COR-L47 (cell line): ENCODE measurements around the gene DCAF6.
"Not testable (repeated sequence)": the region's sequence is repeated elsewhere in the genome, so short reads cannot be mapped to it uniquely, and the experiment has no call there.

ENCODE experiments used
- DNase-seq: peaks from one replicate; lab custom pipeline; 2025; lab: John Stamatoyannopoulos, UW

The DCAF6 gene, protein sequence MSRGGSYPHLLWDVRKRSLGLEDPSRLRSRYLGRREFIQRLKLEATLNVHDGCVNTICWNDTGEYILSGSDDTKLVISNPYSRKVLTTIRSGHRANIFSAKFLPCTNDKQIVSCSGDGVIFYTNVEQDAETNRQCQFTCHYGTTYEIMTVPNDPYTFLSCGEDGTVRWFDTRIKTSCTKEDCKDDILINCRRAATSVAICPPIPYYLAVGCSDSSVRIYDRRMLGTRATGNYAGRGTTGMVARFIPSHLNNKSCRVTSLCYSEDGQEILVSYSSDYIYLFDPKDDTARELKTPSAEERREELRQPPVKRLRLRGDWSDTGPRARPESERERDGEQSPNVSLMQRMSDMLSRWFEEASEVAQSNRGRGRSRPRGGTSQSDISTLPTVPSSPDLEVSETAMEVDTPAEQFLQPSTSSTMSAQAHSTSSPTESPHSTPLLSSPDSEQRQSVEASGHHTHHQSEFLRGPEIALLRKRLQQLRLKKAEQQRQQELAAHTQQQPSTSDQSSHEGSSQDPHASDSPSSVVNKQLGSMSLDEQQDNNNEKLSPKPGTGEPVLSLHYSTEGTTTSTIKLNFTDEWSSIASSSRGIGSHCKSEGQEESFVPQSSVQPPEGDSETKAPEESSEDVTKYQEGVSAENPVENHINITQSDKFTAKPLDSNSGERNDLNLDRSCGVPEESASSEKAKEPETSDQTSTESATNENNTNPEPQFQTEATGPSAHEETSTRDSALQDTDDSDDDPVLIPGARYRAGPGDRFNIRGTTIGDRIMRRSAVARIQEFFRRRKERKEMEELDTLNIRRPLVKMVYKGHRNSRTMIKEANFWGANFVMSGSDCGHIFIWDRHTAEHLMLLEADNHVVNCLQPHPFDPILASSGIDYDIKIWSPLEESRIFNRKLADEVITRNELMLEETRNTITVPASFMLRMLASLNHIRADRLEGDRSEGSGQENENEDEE

DNA sequence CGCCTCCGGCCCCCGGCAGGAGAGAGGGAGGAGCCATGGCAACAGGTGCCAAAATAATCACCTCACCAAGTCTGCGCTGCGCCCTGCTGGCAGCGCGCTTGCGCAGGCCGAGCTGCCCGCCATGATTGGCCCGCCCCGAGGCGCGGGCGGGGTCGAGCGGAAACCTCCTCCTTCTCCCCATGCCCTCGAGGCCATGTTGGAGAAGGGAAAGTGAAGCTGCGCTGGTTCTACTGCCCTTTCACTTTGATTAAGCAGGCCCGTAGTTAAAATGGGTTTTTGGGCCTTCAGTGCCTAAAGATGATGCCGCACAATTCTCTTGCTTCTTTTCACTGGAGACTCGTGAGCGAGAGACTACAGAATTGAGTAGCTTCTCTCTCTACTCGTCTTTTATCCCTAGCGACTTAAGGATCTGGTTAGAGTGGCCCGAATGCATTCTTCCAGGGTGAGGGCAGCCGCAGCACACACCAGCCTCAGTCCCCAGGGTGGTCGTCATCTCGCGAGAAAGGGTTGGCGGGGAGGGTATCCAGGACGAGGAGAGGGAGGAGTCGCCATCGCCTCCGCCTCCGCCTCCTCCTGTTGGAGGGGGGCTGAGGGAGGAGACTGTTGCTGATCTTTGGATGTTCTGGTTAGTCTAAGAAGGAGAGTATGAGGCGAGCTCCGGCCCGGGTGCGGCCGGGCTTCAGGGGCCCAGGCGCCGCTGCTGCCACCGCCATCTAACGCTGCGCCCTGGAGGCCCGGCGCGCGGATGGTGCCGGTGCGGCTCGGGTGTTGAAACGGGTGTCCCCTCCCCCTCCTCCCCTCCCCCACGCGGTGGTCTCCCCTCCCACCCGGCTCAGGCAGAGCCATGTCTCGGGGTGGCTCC, at the start of gene DCAF6:
DCAF6 (plus strand) TSS at position 616 of the 862 bp plus-strand sequence; CDS start at position 845, 229 bp downstream.
- peak; percentile 96 for DNase-seq

DNA sequence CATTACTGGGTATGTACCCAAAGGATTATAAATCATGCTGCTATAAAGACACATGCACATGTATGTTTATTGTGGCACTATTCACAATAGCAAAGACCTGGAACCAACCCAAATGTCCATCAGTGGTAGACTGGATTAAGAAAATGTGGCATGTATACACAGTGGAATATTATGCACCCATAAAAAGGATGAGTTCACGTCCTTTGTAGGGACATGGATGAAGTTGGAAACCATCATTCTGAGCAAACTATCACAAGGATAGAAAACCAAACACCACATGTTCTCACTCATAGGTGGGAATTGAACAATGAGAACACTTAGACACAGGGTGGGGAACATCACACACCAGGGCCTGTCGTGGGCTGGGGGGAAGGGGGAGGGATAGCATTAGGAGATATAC, 49.3 kb upstream of the DCAF6 start:
- not testable (repeated sequence) for DNase-seq

DNA sequence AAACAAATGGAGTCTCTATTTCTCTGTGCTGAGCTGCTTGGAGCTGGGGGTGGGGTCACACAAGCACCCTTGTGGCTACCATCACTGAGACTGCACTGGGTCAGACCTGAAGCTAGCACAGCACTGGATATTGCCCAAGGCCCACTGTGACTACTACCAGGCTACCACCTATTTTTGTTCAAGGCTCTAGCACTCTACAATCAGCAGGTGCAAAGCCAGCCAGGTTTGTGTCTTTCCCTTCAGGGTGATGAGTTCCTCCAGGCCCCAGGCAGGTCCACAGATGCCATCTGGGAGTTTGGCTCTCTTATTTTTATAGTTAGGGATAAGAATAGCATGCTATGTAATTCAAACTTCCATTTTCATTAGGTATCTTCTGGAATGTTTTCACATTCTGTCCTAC, 46.1 kb upstream of the DCAF6 start:
- no peak for DNase-seq

DNA sequence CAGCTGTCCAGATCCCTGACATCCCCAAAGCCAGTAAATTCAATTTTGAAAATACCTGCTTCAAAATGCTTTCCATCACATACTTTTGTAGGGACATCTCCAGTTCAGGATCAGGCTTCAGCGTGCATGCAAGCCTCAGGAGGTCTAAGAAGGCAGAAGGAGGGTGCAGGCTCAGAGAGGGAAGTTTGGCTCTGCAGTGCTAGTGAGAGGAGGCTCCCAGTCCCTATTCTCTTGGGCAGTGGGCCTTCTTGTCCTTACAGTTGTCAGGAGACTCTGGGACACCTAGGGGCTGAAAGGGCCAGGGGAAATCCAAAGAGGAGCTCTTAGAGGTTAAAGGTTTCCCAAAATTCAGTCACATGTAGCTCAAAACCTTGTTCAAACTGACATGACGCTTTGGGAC, 42.7 kb upstream of the DCAF6 start:
- no peak for DNase-seq

DNA sequence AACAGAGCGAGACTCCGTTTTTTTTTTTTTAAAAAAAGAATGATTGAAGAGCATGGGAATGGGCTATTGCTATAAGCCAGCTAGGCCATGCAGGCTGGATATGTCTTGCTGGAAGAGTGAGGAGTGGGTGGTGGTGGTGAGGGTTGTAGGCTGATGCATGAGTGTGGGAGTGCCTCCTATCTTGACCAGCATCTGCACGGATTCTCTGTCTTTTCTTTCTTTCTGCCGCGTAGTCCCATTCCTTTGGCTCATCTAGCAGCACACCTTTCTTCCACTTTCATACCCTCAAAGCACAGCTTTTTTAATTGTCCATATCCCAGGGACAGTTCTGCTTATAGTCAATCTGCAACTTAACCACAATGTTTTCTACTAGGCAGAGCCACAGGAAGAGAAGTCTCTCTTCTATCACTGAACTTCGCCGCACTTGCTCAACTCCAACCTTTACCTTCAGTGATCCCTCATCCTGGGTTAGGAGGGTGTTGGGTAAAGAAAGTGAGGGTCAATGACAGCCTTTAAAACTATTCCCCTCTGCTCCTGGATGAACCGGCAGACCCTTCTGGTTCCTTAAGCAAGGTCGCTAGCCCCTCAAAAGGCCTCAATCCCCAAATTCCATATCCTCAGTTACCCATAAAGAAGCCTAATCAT, 37.8 kb upstream of the DCAF6 start:
- no peak for DNase-seq

DNA sequence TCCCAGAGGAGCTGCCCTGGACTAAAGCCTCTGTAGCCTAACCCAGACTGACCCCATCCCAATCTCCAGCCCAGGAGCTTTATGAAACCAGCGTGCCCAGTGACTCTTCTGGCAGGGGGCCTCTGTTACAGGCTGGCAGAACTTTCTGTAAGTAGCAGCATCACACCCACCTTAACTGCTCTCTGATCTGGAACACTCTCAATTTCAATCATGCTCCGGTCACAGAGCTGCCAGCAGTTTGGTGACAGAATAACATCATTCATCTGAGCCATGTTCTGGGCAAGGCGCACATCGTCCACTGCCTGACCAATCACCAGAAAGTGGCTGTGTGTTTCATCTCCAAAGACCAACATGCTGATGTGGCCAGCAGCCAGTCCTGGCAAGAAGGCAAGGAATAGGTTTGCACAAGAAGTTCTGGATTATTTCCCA, 37.2 kb upstream of the DCAF6 start:
- DNase-seq, result no peak

DNA sequence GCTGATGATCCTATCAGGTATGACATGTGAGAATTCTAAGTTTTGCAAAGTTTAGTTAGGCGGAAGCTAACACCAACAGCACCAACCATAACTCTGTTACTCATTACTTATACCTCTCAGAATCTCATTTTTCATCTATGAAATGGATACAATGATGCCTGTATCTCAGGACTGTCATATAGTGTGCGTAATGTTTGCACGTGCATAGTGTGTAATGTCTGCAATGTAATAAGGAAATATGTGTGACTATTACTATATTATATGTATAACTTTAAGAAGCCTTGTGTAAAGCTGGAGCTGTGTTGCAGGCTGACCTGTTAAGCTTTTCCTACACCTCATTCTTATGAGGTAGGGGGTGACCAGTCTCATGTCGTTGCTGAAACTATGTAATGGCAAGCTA, 35.6 kb upstream of the DCAF6 start:
- no peak for DNase-seq

DNA sequence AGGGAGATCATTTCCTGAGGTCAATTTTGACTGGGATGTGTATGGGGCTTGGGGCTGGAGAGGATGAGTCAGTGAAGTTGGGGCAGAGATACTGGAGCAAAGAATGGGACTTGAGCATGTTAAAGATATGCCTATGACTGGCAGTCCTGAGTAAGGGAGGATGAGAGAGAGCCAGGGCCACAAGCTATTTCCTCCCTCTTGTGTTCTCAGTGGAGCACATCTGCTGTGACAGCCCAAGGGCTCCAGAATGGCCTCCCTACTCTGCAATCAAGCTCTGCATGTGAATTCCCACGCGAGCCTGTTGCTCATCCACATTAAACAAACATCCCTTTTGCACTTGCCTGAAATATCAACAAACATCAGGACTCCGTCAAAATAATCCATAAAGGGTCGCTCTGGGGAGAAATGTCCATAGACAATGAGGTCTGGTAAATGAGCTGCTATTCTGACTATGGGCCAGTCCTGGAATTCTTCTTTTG, 31.8 kb upstream of the DCAF6 start:
- DNase-seq, result no peak

DNA sequence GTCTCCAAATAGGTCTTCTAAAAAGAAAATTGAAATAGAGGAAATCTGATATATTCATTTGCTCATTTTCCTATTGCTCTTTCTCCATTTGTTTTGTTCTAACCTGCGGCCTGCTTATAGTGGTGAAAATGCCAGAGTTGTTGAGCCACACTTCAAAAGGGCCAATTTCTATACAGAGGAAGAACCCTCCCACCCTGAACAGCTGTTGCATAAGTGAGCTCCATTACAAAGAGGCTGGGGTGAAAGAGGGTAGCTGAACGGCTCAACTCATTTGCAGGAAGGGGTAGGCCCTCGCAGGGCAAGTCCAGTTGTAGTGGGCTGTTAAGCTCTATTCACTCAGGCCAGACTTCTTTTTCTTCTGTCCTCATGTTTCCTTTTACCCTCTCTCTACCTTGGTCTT, 31.3 kb upstream of the DCAF6 start:
- no peak for DNase-seq

DNA sequence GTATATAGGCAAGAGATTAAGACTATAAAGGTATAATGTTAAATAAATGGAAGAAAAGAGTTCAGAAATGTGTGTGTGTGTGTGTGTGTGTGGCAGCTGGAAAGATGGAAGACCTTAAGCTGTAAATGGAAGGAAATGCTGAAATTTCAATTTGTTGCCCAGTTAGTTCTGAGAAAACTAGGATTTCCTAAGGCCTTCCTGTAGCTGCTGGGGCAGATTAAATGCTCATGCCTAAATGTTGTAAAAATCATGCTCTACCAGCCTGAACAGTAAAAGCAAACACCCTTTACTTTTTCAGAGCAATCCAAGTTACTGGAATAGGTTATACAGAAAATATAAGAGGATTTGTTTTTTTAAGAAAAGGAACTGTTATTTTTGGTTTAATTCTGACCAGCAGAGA, 30.8 kb upstream of the DCAF6 start:
- DNase-seq, result no peak

DNA sequence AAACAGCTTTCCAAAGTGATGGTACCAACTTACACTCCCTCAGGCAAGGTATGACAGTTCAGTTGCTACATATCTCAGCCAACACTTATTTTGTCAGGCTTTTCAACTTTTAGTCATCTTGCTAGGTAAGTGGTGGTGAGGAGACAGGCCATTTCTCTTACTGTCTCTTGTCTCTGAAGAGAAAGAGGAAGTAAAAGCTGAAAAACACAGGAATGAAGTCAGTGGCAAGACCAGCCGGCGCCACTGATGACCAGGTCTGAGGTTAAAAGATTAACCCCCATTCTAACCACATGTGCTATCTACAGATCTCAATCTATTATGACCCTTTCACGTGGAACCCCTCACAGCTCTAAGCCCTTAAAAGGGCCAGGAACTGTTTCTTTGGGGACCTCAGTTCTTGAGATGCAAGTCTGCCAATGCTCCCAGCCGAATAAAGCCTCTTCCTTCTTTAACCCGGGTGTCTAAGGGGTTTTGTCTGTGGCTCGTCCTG, 26.7 kb upstream of the DCAF6 start:
- no peak for DNase-seq

DNA sequence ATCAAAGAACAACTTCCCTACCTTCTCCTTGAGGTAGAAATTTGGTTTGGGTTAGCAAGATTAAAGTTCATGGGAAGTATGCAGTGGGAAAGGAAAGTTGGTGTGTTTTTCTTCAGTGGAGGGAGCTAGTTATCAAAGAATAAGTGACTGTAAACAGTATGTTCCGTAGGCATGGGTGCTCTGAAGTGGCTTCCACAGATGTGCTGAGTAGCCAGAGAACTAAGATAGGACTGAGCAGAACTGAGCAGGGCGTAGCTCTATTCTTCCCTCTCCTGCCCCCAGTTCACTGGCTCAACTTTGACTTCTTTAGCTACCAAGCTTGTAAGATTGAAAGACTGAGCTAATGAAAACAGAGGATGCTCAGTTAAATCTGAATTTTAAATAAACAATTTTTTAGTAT, 26.0 kb upstream of the DCAF6 start:
- DNase-seq, result no peak

DNA sequence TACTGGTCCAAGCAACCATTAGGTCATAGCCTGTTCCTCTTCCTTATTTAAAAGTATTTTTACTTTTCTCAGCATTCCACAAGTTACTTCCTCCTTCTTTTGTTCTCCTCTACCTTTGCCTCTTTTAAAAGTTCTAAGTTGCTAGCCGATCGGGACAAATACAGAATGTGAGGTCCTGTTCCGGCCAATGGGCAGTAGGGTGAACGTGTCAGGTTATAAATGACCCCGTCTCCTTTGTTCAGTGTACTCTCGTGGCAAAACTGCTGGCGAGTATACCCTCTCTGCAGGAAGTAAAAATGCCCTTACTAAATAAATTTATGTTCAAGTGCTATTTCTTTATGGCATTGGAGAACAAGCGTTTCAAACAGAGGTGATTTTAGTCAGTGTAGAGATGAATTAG, 25.1 kb upstream of the DCAF6 start:
- DNase-seq, result no peak

DNA sequence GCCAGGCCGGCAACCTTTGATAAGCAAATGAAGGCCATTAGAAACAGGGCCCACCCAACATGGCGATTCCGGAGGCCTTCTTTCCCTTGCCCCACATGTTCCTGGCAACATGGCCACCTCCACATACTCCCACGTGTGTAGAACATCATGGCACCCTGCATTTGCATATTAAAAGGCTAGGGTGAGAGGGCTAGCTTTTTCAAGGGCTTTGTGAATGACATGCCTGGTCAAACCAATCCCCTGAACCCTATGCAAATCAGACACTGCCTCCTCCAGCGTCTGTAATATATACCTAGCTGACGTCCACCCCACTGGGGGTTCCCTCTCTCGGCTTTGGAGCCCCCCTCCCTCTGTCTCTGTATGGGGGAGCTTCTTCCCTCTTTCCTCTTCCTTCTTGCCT, 24.2 kb upstream of the DCAF6 start:
- DNase-seq, result no peak

DNA sequence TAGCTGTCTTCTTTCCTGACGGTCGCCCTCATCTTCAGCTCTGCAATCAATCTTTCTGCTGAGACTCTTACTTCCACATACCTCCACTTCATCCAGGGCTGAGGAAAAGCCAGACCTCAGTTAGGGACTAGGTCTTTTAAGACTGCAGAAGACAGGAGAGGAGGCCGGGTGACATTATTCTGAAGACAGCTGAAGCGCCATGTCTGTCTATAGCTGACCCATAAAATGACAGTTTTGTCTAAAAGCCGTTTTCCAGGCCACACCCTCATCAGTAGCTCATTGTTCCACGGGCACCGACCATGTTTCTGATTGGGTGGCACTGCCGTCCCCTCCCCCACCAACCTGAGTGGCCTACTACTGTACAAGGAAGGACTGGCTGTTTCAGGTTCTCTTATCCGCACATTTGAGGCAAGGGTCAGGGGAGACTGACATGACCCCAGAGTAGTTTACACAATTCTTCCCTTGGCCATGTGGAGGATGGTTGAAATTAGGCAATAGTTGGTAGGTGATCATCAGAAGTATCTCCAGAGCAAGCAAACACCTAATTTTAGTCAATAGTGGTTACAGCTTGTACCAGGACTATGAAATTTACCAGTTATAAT, 22.5 kb upstream of the DCAF6 start, which contains the start of gene ADCY10:
ADCY10 (minus strand) TSS at position 240 of the 602 bp plus-strand sequence. CDS start 8,994 bp downstream, outside the sequence.
- no peak for DNase-seq

DNA sequence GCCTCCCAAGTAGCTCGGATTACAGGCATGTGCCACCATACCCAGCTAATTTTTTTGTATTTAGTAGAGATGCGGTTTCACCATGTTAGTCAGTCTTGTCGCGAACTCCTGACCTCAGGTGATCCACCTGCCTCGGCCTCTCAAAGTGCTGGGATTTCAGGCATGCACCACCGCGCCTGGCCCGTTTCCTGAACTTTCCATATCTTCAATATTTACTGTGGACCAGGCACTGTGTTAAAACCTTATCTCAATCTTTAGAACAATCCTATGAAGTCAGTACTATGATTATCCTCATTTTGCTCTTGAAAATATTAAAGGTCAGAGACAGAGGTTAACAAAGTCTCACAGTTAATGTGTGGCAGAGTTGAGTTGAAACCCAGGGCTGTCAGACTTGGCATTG, 20.9 kb upstream of the DCAF6 start:
- DNase-seq, result no peak

DNA sequence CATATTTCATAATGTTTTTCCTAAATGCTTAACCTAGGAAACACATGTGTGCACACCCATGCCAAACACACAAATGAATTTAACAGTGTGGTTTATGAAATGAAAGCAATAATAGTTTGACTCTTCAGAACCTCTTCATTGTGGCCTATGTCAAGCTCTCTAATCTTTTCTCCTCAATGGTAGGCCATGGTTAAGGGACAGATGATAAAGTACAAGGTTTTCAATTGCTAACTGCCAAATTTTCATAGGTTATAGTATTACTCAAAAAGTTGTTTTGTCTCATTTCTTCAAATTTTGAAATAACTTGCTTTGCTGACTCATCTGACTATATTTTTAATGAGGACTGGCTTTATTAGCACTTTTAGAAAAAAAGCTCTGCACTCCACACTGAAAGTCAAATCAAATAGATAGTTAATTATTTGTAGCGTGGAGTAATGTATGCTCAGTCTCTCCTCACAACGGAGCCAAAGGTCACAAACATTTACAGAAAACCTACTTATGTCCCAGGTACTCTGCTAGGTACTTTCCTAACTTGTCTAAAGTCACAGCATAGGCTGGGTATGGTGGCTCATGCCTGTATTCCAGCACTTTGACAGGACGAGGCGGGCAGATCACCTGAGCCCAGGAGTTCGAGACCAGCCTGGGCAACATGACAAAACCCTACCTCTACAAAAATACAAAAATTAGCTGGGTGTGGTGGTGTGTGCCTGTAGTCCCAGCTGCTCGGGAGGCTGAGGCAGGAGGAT, 19.5 kb upstream of the DCAF6 start:
- no peak for DNase-seq

DNA sequence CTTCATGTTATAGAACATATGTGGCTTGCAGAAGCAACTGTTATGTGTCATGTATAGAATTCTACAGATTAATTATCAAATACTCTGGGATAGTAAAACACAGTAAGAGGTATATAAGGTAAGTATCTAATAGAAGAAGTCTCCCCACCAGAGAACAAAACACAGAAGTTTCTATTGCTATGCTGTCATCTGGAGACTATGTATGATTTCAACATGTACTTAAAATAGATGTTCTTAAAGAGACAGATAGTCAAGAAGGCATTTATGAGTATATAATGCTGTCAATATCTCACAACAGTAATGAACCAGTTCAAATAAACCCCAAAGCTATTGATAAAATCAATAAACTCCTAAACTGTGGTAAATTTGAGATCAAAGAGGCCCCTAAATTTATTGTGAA, 14.5 kb upstream of the DCAF6 start:
- no peak for DNase-seq

DNA sequence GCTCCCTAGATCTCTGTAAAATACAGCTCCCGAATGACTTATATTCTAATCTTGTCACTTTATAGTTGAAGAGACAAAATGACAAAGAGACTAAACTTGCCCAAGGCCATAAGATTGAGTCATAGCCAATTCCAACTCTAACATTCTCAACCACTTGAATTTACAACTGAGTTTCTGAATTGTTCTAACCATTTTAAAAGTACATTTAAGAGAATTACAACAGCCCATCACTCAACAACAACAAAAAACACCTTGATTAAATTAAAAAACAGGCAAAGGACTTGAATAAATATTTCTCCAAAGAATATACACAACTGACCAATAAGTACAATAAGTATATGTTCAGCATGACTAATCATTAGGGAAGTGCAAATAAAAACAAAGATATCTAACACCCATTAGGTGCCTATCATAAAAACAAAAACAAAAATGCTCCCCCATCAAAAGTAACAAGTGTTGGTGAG, 13.8 kb upstream of the DCAF6 start:
- DNase-seq, result no peak
